HFF-Myc (cell line): Measurements from ENCODE around the gene PMAIP1.
"Not testable (repeated sequence)": the region's sequence is repeated elsewhere in the genome, so short reads cannot be mapped to it uniquely, and the experiment has no call there.

Source experiments
- DNase-seq: peaks from one replicate; pipeline ENCODE4 v3.0.0-alpha.2; 2011; ENCODE audit warnings: low read depth; ENCODE audit errors: extremely low read depth
- H3K4me3 ChIP-seq: replicated peaks from 2 replicates; pipeline ENCODE4 v1.5.1; 2011; ENCODE audit warnings: low read depth, mild to moderate bottlenecking, control low read depth, low read length
- TF ChIP-seq, protein P1 (sequence below): IDR thresholded peaks from 2 replicates; pipeline ENCODE4 v1.5.1; 2012; ENCODE audit warnings: mild to moderate bottlenecking, low read depth, low read length, control low read depth; ENCODE audit errors: missing control alignments

Gene PMAIP1

DNA sequence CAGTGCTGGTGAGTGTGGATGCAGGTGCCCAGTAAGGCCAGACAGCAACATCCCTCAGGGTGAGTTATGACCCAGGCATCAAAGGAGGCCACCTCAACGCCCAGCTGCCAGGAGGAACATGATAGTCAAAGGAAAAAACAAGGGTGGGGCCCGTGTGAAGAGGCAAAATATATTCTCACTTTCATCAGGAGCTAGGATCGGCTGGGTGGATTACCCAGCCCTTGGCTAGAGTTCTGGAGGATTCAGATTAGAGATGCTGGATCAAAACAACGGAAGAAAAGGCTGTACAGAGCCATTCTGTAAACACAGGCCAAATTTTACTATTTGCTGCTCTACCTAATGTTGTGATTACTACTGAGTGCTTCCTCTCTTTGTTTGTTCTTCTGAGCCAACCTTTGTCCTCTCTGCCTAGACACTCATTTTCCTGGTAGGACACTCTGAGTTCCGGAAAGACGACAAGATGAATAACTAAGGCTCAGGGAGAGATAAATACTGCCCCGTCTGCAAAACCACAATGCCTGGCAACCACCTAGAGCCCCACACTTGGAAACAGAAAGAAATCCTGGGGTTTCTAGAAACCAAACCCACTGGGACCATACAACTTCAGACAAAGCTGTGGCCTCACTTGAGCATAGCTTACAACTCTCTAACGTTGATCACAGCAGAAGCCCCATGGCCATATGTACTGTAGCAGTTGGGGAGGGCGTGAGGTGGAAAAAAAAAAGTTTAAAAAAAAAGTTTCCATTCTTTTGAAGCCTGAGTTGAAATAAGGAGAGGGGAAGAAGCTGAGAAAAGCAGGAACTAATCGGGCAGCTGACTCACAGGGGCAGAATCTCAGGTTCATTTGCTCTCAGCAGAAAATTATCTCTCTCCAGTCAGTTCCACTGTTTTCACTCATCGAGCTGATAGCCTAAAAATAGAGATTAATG is 17.8 kb upstream of the PMAIP1 start:
- DNase-seq, result no peak
- H3K4me3 ChIP-seq, result no peak overlapping the region
- TF ChIP-seq, protein P1, sequence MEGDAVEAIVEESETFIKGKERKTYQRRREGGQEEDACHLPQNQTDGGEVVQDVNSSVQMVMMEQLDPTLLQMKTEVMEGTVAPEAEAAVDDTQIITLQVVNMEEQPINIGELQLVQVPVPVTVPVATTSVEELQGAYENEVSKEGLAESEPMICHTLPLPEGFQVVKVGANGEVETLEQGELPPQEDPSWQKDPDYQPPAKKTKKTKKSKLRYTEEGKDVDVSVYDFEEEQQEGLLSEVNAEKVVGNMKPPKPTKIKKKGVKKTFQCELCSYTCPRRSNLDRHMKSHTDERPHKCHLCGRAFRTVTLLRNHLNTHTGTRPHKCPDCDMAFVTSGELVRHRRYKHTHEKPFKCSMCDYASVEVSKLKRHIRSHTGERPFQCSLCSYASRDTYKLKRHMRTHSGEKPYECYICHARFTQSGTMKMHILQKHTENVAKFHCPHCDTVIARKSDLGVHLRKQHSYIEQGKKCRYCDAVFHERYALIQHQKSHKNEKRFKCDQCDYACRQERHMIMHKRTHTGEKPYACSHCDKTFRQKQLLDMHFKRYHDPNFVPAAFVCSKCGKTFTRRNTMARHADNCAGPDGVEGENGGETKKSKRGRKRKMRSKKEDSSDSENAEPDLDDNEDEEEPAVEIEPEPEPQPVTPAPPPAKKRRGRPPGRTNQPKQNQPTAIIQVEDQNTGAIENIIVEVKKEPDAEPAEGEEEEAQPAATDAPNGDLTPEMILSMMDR, result no peak

DNA sequence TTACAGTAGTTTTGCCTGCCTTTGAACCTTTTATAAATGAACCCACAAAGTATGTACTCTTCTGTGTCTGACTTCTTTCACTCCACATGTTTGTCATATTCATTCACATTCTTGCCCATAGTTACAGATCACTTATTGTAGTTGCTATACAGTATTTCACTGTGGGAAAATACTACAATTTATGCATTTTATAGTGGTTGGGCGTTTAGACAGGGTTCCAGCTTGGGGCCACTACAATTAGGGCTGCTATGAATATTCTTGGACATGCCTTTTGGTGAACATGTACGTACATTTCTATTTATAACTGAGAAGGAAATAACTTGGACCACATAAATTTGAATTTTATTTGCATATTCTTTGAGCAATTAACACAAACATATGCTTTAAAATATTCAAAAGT is 15.4 kb upstream of the PMAIP1 start:
- H3K4me3 ChIP-seq, result no peak overlapping the region
- TF ChIP-seq, protein P1, result no peak
- DNase-seq, result no peak

DNA sequence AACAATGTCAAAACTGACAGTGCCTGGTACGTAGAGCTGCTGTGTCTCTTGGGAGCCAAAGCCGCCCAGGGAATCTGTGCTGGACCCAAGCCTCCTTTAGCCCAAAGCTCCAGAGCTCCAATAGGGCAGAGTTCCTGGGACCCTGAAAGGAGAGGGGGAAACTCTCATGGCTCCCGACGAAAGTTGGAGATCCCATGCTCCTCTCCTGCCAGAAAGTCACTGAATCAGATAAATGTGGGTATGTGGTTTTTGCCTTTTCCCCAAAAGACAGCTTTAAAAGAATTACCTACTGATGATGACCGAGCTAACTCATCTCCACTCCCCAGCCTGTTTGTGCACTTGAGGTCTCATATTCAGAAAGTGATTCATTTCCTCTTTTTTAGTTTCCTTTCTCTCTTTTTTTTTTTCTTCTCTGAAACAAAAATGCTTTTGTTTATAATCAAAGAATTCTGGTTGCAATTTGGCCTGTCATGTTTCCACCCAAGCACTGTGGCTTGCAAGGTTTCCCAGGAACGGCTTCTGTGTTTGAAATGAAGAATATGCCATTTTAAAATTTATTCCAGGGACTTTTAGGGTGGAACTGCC is 14.1 kb upstream of the PMAIP1 start:
- peak overlapping the region; percentile 10 for H3K4me3 ChIP-seq
- DNase-seq, result peak; percentile 70

GRCh38 chr18:59886399-59886798 is 13.4 kb upstream of the PMAIP1 start:
- not testable (repeated sequence) for H3K4me3 ChIP-seq, DNase-seq

More for the DNA sequence above, 14.1 kb upstream of the PMAIP1 start:
- TF ChIP-seq, protein P1, result no peak

GRCh38 chr18:59892123-59892522 is 7.7 kb upstream of the PMAIP1 start:
- H3K4me3 ChIP-seq, result no peak overlapping the region
- DNase-seq, result no peak
- TF ChIP-seq, protein P1, result no peak

GRCh38 chr18:59893971-59894370 is 5.8 kb upstream of the PMAIP1 start:
- H3K4me3 ChIP-seq, result no peak overlapping the region
- TF ChIP-seq, protein P1, result no peak
- no peak for DNase-seq

- no peak overlapping the region for H3K4me3 ChIP-seq
- TF ChIP-seq, protein P1, result no peak
These were observed 2.4 kb upstream of the PMAIP1 start for GRCh38 chr18:59897321-59897954.

More at GRCh38 chr18:59897321-59897954, 2.4 kb upstream of the PMAIP1 start:
- no peak for DNase-seq
